Hematopoietic multipotent progenitor cell treated with erythropoietin and hydrocortisone succinate and interleukin-3 and kit ligand, for 4 days (in vitro differentiated cells): ENCODE measurements around the gene CYS1.
"Not testable (repeated sequence)": the region's sequence is repeated elsewhere in the genome, so short reads cannot be mapped to it uniquely, and the experiment has no call there.

Source experiments
- DNase-seq: peaks from one replicate; pipeline ENCODE4 v3.0.0-alpha.2; 2015

The CYS1 gene, protein sequence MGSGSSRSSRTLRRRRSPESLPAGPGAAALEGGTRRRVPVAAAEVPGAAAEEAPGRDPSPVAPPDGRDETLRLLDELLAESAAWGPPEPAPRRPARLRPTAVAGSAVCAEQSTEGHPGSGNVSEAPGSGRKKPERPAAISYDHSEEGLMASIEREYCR

DNA sequence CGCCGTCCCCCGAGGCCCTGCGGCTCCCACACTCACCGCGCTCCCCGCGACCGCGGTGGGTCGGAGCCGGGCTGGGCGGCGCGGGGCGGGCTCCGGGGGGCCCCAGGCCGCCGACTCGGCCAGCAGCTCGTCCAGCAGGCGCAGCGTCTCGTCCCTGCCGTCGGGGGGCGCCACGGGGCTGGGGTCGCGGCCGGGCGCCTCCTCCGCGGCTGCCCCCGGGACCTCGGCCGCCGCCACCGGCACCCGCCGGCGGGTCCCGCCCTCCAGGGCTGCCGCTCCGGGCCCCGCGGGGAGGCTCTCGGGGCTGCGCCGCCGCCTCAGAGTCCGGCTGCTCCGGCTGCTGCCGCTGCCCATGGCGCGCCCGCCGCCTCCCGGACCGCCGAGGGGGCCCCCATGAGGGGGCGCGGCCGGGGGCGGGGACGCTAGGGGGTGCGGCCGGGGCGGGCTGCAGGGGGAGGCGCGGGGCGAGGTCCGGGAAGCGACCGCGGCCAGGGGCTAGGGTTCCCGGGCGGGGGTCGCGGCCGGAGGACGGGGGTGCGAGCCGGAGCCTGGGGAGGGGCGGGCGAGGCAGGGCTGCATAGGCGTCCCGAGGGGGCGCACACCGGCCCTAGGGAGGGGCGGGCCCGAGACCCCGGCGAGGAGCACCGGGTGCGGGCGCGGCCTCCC is at the start of gene CYS1:
Gene CYS1, minus strand, starts transcription at position 542 of the 666 bp plus-strand sequence. Its CDS starts 188 bp downstream, at position 354.
- peak; percentile 28 for DNase-seq

DNA sequence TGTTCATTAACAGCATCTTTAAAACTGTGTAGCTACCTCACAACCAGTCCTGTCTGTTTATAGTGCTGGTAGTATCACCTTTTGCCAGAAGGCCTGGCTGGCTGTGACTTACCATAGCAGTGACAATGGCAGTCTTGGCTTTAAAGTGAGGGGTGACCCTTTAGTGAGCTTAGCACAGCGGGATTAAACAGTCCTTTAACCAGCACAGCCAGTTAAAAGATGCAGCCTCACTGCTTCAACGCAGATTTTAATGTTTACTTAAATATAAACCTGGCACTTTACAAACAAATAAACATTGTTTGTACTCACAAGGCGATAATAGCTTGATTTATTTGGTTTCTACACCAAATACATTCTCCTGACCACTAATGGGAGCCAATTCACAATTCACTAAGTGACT is 49.3 kb upstream of the CYS1 start:
- no peak for DNase-seq

DNA sequence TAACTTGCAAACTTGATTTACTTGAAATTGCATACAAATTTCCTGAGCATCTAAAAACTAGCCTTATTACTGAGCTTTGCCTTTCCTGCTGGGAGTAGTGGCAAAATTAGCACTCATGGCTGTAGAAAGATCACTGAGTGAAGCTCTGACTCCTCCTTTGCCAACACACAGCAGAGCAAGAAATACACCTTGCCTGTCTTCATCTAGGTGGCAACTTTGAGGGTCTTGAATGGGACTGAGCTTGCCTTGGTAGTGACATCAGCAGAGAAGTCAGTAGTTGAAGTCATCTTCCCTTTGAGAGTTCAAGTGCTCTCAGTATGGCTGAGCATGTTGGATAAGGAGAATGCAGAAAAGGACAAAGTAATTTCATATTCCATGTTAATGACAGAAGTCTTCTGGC is 48.2 kb upstream of the CYS1 start:
- no peak for DNase-seq

DNA sequence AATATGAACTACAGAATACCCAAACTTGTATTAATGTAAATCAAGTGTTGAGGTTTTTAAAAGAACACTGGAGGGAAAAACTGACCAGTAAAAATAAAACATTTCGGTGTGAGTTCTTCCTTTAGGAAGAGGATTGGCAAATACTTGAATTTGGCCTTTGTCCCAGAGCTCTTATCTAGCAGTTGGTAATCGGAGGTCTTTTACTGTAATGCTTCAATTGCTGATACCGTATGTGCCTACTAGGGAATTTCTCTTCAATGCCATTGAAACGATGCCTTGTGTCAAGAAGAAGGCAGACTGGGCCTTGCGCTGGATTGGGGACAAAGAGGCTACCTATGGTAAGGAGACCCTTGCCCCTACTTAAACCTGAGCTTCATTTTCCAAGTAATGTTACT is 46.4 kb upstream of the CYS1 start:
- no peak for DNase-seq

DNA sequence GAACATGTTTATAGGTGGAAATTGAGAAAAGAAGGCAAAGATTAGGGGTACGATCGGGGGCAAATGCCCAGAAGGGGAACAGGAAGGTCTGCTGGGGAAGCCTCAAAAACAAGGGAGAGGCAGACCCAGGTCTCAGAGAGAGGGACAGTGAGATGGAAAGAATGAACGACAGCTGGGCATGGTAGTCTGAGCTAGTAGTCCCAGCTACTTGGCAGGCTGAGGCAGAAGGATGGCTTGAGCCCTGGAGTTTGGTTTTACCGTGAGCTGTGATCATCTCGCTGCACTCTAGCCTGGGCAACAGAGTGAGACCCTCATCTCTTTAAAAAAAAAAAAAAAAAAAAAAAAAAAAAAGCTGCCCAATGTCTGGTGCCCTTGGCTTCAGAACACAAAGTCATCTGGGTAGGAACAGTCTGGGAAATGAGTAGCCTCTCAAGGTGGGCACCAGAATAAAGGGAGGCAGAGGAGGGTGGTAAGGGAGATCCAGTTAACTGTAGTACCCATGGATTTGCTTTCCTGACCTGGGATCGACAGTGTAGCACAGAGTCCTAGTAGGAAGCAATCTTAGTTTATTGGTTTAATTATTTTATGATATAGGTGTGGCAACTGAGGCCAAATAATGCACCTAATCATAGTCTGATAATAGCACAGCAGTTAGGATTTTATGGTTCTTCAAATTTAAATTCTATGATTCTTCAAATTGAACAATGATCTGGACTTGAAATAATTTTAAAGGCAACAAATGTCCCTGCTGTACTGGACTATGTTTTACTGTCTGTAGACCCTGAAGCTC is 45.8 kb upstream of the CYS1 start:
- no peak for DNase-seq

DNA sequence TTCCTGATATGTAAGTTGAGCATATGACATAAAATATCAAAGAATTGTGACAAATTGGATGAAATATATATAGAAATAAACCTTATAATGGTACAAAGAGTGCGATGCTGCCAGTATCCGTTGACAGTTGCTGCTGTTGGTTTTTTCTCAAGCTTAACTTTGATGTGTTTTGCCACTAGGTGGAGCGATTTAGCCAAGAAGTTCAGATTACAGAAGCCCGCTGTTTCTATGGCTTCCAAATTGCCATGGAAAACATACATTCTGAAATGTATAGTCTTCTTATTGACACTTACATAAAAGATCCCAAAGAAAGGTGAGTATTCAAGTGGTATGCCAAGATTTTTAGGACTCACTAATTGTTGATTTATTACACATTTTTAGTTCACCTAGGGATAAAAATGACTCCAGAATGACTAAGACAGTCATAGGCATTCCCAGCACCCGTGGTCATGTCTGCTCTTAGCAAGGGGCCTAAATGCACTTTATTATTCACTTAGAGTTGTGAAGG is 44.4 kb upstream of the CYS1 start:
- peak; percentile 92 for DNase-seq

DNA sequence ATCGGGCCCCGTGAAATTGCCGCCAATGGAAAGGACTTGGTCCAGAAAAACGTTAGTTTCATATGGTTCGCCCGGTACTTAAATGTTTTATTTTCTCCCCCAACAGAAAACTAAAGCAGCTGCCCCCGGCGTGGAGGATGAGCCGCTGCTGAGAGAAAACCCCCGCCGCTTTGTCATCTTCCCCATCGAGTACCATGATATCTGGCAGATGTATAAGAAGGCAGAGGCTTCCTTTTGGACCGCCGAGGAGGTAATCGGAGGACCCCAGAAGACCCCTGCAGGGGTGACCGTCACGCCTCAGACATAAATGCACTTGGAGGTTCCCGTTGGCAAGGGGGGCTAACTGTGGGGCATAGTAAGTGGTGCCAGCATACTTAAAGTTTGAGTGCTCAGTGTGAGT is 43.1 kb upstream of the CYS1 start:
- peak; percentile 32 for DNase-seq

DNA sequence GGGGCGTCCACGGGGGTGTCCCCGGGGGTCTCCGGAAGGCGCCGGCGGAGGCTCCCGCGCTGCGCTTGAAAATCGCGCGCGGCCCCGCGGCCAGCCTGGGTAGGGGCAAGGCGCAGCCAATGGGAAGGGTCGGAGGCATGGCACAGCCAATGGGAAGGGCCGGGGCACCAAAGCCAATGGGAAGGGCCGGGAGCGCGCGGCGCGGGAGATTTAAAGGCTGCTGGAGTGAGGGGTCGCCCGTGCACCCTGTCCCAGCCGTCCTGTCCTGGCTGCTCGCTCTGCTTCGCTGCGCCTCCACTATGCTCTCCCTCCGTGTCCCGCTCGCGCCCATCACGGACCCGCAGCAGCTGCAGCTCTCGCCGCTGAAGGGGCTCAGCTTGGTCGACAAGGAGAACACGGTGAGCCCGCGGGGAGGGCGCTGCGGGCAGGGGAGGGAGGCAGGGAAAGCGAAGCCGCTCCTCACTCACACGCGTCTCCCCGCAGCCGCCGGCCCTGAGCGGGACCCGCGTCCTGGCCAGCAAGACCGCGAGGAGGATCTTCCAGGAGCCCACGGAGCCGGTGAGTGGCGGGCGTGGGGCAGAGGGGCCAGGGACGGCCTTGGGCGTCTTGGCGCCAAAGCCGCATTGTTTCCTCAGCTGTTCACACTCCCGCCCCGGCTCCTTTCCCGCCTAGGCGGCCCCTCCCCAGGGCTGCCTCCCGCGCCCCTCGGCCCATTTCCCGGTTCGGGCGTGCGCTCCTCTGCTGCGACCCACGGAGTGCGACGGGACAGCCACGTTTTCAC is 42.5 kb upstream of the CYS1 start, which contains the start of gene RRM2:
Gene RRM2, plus strand, starts transcription at position 240 of the 781 bp plus-strand sequence. Its CDS starts 60 bp downstream, at position 300.
- peak; percentile 99 for DNase-seq

DNA sequence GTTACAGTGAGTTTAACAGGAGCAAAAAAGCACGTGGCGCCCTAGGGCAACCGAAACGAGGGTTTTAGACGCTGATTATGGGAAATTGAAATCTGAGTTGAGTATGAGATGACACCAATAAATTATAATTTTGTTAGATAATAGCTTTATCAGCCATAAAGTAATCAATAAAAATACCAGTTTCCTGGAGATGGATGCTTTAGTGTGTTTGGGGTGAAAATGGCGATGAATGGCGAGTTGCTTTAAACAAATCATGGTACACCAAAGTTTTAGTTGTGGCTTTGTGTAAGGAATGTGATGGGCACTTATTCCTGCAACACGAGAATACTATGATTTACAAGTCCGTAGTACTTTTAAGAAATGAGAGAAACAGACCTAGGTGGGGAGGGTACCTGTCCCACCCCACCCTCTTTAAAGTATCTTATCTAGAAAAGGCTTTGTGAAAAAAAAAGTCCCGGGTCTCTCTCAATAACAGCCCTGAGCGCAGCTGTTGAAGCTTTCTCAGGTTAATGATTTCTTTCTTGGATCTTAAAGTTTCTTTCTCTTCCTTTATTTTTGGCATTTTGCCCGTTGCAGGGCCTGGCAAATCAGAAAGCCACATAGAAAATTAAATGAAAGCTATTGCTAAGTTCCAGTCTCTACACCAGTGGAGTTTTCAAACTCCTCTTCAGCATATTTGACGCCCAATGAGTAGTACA is 40.8 kb upstream of the CYS1 start:
- peak; percentile 77 for DNase-seq

DNA sequence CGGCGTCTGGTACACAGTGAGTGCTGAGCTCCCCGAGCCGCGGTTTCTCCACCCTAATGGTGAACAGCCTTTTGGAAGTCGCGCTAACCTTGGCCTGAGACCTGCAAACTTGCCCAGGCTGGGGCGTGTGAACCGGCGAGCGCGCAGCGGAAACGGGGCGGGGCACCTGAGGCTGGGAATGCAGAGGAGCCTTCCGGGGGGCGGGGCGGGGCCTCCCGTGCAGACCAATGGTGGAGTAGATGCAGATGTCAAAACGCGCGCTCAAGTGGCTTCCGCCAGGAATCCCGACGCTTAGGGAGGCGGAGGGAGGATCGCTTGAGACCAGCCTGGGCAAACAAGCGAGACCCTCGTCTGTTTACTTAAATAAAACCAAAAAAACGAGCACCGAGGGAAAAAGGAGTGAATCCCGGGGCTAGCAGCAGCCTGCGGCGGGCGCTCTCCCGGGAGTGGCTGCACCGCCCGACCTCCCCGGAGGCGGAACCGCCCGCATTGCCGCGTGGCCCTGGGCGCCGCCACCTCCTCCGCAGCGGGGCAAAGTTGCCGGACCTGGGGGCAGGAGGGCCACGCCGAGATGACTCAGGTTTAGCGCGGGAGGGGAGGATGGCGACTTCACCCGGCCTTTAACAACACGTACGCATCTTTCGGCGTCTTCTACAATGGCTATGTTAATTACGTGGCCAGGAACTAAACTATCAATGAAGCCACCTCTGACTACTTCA is 40.1 kb upstream of the CYS1 start:
- peak; percentile 99 for DNase-seq

DNA sequence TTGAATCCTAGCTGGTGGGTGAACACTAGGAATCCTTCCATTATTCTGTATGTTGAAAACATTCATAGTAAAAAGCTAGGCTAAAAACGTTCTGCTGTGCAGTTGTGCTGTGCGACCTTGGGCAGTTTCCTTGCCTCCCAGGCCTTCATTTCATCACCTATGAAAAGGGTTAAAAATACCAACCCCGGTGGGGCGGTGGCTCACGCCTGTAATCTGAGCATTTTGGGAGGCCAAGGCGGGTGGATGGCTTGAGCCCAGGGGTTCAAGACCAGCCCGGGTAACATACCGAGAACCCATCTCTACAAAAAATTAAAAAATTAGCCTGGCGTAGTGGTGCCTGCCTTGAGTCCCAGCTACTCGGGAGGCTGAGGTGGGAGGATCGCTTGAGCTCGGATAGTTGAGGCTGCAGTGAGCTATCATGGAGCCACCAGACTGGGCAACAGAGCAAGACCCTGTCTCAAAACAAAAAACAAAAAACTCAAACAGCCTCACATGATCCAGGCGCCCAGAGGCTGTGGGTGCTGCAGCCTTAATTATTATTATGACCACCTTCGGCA is 39.5 kb upstream of the CYS1 start:
- DNase-seq, result no peak

DNA sequence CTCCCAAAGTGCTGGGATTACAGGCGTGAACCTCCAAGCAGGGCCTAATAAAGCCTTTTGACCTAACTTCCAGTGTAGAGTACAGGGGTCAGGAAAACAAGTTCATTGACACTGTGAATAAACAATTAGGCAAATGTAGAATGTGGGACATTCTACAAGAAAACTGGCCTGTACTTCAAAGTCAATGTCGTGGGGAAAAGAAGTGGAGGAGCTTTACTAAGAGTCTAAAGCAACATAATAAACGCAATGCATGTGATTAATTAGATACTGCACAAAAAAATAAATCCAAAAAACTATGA is 38.8 kb upstream of the CYS1 start:
- DNase-seq, result no peak

DNA sequence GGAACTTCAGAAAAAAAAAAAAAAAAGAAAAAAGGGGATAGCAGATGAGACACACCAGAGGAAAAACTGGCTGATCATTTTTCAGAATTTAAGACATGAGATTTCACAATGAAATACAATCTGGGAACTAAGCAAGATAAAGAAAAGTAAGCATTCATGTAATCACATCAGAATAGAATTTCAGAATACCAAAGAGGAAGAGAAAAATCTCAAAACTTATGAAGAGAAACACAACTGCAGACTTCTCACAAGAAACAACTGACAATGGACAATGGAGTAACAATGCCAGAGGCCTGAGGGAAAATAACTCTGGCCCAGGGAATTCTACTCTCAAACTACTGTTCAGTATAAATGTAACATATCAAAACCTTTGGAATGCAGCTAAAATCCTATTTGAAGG is 29.1 kb upstream of the CYS1 start:
- no peak for DNase-seq

DNA sequence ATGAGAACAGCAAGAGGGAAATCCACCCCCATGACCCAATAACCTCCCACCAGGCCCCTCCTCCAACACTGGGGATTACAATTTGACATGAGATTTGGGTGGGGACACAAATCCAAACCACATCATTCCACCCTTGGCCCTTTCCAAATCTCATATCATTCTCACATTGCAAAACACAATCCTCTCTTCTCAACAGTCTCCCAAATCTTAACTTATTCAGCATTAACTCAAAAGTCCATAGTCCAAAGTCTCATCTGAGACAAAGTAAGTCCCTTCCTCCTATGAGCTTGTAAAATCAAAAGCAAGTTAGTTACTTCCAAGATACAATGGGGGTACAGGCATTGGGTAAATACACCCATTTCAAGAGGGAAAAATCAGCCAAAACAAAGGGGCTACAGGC is 24.7 kb upstream of the CYS1 start:
- DNase-seq, result not testable (repeated sequence)

DNA sequence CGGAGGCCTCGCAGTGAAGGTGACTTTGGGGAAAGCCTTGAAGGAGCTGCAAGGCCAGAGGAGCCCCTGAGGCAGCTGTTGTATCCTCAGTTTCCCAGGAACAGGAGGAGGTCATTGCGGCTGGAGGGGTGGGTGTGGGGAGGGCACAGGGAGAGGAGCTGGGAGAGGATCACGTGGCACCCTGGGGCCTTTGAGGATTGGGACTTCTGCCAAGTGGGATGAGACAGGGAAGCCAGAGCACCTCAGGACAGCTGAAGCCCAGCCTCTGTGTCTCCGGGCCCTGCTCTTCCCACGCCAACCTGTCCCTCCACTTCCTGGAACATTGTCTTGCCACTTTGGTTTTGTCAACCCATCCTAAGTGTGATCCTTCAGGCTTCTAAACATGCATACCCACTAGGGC is 23.0 kb upstream of the CYS1 start:
- no peak for DNase-seq

DNA sequence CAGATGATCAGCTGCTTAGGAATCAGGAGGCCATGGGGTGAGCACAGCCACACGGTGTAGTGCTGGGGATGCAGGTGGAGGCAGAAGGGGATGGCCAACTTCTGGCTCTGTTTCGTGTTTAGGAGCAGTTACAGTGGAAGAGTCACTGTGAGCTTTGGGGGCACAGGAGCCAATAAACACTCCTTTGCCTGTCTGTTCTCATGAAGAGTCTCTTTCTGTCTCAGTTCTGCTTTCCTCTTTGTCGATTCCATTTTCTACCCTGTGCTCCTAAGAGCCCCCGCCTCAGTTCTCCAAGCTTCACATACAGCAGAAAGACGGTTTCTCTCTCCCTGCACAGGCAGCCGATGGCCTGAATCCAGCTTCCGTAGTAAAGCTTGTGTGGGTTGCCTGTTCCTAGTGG is 21.3 kb upstream of the CYS1 start:
- no peak for DNase-seq

DNA sequence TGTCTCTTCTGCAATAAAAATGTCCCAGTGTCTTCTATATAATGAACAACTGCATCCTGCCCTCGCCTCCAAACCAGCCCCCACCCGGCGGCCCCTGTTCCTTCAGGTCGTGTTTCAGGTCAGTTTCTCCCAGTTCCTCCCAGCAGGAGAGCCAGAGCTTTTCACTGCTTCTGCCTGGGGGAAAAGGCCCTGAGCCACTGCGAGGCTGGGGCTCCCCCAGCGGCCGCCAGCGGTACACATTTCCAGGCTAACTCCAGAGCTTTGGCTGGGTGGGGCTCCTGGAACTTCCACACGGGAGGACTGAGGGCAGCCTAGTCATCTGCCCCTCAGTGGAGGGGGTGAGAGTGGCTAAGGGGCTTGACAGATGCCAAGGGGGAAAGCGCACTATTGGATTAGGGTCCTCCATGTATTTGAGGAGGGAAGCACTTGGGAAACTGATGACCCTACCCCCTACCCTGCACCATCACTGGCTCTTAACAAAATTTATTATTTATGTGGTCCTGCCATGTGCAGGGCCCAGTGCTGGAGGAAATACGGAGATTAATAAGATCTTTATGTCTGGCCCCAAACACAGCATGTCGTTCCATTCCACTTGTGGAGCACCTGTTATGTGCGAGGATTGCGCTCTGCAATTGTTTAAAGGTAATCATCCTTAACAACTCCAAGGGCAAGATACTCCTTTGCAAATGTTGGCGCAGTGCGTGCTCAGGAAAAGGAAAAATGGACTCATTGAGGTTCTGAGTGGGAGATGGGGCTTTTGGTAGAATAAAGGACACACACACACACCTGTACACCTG is 17.3 kb upstream of the CYS1 start:
- DNase-seq, result peak; percentile 64

DNA sequence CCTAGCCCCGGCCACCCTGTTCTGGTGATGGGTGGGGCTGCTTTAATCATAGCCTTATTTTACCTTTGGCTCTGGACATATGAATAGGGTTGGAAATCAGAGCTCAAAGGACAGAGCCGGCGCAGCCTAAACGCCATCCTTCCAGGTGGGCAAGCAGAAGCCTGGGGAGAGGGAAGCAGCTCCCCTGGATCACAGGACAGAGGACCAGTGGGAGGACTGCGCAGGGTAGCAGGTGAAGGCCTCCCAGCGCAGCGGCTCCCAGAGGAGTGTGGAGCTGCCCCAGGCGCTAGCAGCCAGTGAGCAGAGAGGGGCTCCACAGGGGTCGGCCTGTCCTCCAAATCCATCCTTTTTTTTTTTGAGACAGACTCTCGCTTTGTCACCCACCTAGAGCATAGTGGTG is 16.4 kb upstream of the CYS1 start:
- DNase-seq, result no peak

DNA sequence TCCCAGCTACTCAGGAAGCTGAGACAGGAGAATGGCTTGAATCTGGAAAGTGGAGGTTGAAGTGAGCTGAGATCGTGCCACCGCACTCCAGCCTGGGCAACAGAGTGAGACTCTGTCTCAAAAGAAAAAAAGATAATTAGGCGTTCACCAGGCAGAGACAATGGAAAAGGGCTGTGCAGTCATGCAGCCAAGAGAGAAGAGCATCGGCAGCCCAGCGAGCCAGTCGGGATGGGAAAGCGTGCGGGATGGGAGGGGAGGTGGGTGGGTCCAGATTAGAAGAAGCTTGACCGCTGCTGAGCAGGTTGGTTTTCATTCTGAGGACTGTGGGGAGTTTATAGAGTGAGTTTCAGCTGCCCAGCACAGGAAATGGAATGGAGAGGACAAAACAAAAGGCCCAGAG is 15.0 kb upstream of the CYS1 start:
- no peak for DNase-seq

DNA sequence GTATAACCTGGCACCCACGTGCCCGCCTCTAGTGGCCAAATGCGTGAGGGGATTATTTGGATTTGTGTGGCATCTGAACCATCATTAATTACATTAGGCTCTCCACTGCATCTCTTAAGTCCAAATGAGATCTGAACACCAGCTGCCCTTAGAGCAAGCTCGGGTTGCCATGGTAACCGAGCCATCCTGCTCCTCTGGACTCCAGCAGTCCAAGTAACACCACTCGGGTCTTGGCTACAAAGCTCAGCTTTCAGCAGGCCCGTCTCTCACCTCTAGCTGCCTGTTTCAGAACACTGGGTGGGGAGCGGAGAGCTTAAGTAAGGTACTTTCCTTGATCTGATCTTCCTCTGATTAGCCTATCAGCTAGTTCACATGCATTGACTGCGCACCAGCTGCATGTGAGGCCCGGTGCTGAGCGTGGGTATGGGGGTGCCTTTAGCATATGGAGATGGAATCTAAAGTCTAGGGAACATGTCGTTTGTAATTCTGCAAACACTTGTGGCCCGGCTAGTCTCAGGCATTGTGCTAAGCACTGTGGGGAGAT is 14.1 kb upstream of the CYS1 start:
- no peak for DNase-seq

DNA sequence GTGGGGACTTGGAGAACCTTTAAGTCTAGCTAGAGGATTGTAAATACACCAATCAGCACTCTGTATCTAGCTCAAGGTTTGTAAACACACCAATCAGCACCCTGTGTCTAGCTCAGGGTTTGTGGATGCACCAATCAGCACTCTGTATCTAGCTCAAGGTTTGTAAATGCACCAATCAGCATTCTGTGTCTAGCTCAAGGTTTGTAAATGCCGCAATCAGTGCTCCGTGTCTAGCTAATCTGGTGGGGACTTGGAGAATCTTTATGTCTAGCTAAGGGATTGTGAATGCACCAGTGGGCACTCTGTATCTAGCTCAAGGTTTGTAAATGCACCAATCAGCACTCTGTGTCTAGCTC is 11.7 kb upstream of the CYS1 start:
- DNase-seq, result not testable (repeated sequence)
